Mesodermal cell (in vitro differentiated cells): ENCODE measurements around the gene KLHL24.
"Not testable (repeated sequence)": the region's sequence is repeated elsewhere in the genome, so short reads cannot be mapped to it uniquely, and the experiment has no call there.

Experiments used
- H3K27ac ChIP-seq: 2 replicates; pipeline ENCODE4 v1.7.0; 2013; ENCODE audit warnings: mild to moderate bottlenecking, low read depth, low read length, moderate library complexity; ENCODE audit not compliant: severe bottlenecking
- H3K36me3 ChIP-seq: 2 replicates; pipeline ENCODE4 v1.7.1; 2013; ENCODE audit warnings: mild to moderate bottlenecking, low read length, moderate library complexity; ENCODE audit not compliant: control insufficient read depth, insufficient read depth
- H3K4me1 ChIP-seq: one replicate; pipeline ENCODE4 v1.7.1; 2013; ENCODE audit warnings: mild to moderate bottlenecking, low read length; ENCODE audit not compliant: insufficient read depth, control insufficient read depth, poor library complexity, severe bottlenecking
- H3K4me3 ChIP-seq: 2 replicates; pipeline ENCODE4 v1.7.0; 2013; ENCODE audit warnings: low read length, control low read depth, mild to moderate bottlenecking; ENCODE audit not compliant: insufficient read depth, poor library complexity, severe bottlenecking; ENCODE audit errors: extremely low read depth
- H3K9me3 ChIP-seq: 2 replicates; pipeline ENCODE4 v1.7.1; 2013; ENCODE audit warnings: mild to moderate bottlenecking, low read length, moderate library complexity; ENCODE audit not compliant: control insufficient read depth
- WGBS, 2 experiments: methylation state at CpG; one replicate each; pipeline ENCODE4 v1.1.5; 2013; ENCODE audit warnings: missing lambda C conversion rate in 2 of 2; ENCODE audit not compliant: insufficient coverage in 2 of 2; 5-methylcytosine and 5-hydroxymethylcytosine counted together

The KLHL24 gene

DNA sequence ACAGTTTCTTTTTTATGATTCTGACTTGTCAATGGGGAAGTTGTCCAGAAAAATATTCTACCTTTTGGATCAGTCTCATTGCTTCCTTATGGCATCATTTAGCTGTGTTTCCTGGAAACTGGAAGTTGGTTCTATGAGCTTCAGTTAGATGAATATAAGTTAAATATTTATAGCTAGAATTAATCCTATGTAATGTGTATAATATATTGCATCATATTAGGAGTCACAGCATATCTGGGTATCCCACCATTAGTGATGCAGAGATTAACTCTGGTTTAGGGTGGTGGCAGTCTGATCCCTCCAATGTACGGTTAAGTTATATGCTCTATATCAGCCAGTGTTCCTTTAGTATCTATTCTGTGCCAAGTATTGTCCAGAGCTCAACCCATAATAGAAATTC is 19.3 kb downstream of the KLHL24 start:
- no peaks in the 10 kb centered on the region for H3K4me1 ChIP-seq
- 100% methylated on average over 1 of the region's 1 CpG; no CpG with 5 or more reads in 1 of the 2 experiments for WGBS, 2 experiments
- no peak overlapping the region for H3K27ac ChIP-seq
- H3K9me3 ChIP-seq, result peaks cover 27% of the 10 kb centered on the region
- H3K4me3 ChIP-seq, result no peak overlapping the region
- H3K36me3 ChIP-seq, result peaks cover 71% of the 10 kb centered on the region

DNA sequence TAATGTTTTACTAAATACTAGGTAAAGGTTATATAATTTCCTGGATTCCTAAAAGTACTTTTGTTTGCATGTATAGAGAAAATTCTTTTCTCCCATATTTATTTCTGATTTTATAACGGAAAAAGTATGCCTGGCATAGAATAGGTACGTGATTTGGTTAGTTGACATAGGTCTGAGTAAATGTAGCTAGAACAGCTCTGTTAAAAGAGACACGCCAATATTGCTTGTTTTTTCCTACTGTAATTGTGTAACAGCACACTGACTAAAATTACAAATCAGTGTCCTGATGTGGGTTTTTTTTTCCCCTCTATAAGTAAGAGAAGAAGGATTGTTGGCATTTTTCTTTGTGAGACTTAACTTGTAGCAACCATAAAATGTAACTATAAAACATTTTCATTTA is 26.7 kb downstream of the KLHL24 start:
- Histone ChIP-seq H3K36me3 (peaks cover 54% of the 10 kb centered on the region), H3K4me3 (no peak overlapping the region), H3K9me3 (no peaks in the 10 kb centered on the region), H3K4me1 (no peaks in the 10 kb centered on the region), H3K27ac (no peak overlapping the region)
- 100% methylated on average over 1 of the region's 3 CpGs; no CpG with 5 or more reads in 1 of the 2 experiments for WGBS, 2 experiments

DNA sequence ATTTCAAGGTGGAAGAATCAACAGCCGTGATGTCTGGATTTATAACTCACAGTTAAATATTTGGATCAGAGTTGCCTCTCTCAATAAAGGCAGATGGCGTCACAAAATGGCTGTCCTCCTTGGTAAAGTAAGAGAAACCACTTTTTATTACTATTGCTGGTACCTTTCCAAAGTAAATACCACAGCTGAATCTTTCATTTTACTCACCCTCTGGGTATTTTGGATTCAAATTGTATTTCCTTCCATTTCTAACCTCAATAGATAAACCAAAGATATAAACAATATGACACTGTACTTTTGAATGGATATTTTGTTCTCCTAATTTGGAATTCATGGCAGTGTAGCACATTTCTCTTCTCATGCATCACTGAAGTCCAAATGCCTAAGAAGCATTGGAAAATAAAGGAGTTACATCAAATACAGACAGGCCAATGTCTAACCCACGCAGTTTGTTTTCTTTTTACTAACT is 29.5 kb downstream of the KLHL24 start:
- H3K4me3 ChIP-seq, result no peak overlapping the region
- 92% methylated on average over 2 of the region's 3 CpGs; no CpG with 5 or more reads in 1 of the 2 experiments for WGBS, 2 experiments
- no peaks in the 10 kb centered on the region for H3K4me1 ChIP-seq
- H3K36me3 ChIP-seq, result peaks cover 58% of the 10 kb centered on the region
- H3K9me3 ChIP-seq, result no peaks in the 10 kb centered on the region
- no peak overlapping the region for H3K27ac ChIP-seq

DNA sequence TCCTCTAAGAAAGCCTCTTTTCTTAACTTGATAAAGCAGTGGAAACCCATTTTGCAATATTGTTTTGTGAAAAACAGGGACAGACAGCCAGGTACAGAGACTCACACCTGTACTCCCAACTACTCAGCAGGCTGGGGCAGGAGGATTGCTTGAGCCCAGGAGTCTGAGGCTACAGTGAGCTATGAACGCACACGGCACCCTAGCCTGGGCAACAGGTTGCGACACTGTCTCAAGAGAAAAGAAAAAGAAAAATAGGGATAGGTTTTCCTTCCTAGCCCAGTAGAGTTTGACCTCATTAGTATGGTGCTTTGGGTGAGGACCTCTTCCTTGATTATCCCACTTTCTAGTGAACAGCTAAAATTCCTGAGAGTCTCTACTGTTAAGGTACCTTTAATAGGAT is 44.6 kb downstream of the KLHL24 start:
- 82% methylated on average over 2 of the region's 3 CpGs; no CpG with 5 or more reads in 1 of the 2 experiments for WGBS, 2 experiments
- H3K4me3 ChIP-seq, result no peak overlapping the region
- no peak overlapping the region for H3K27ac ChIP-seq
- H3K4me1 ChIP-seq, result no peaks in the 10 kb centered on the region
- H3K9me3 ChIP-seq, result no peaks in the 10 kb centered on the region
- H3K36me3 ChIP-seq, result peaks cover 24% of the 10 kb centered on the region

DNA sequence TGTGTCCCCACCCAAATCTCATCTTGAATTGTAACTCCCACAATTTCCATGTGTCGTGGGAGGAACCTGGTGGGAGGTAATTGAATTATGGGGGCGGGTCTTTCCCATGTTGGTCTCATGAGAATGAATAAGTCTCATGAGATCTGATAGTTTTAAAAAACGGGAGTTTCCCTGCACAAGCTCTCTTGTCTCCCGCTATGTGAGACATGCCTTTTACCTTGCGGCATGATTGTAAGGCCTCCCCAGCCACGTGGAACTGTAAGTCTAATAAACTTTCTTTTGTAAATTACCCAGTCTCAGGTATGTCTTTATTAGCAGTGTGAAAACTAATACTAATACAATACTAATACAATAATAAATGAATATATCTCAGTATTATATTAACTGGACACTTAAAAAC is 52.3 kb downstream of the KLHL24 start:
- no peaks in the 10 kb centered on the region for H3K9me3 ChIP-seq
- no peaks in the 10 kb centered on the region for H3K4me1 ChIP-seq
- no peaks in the 10 kb centered on the region for H3K36me3 ChIP-seq
- no peak overlapping the region for H3K27ac ChIP-seq
- 85% methylated on average over 3 of the region's 6 CpGs; no CpG with 5 or more reads in 1 of the 2 experiments for WGBS, 2 experiments
- no peak overlapping the region for H3K4me3 ChIP-seq

DNA sequence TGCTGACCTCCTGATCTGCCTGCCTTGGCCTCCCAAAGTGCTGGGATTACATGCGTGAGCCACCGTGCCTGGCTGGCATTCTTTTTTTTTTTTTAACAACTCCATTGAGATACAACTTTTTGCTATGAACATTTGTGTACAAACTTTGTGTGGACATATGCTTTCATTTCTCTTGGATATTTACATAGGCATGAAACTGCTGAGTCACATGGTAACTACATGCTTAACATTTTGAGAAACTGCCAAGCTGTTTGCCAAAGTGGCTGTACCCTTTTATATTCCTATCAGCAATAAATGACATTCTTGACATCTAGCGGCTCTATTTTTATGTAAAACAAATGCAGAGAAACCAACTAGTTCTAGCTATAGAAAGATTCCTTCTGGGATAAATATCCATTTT is 53.5 kb downstream of the KLHL24 start:
- H3K4me3 ChIP-seq, result no peak overlapping the region
- 100% methylated on average over 1 of the region's 3 CpGs for WGBS, 2 experiments
- no peaks in the 10 kb centered on the region for H3K36me3 ChIP-seq
- no peaks in the 10 kb centered on the region for H3K4me1 ChIP-seq
- H3K27ac ChIP-seq, result no peak overlapping the region
- no peaks in the 10 kb centered on the region for H3K9me3 ChIP-seq

DNA sequence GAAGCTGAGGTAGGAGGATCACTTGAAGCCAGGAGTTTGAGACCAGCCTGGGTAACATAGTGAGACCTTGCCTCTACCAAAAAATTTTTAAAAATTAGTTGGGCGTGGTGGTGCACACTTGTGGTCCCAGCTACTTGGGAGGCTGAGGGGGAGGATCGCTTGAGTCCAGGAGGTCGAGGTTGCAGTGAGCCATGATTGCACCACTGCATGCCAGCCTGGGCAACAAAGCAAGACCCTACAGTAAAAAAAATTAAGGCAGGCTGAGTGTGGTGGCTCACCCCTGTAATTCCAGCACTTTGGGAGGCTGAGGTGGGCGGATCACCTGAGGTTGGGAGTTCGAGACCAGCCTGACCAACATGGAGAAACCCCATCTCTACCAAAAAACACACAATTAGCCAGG is 54.2 kb downstream of the KLHL24 start:
- H3K36me3 ChIP-seq, H3K9me3 ChIP-seq, H3K4me3 ChIP-seq, H3K27ac ChIP-seq, H3K4me1 ChIP-seq: not testable (repeated sequence)
- WGBS, 2 experiments, result 67 to 91% methylated on average over 2 to 3 of the region's 5 CpGs

DNA sequence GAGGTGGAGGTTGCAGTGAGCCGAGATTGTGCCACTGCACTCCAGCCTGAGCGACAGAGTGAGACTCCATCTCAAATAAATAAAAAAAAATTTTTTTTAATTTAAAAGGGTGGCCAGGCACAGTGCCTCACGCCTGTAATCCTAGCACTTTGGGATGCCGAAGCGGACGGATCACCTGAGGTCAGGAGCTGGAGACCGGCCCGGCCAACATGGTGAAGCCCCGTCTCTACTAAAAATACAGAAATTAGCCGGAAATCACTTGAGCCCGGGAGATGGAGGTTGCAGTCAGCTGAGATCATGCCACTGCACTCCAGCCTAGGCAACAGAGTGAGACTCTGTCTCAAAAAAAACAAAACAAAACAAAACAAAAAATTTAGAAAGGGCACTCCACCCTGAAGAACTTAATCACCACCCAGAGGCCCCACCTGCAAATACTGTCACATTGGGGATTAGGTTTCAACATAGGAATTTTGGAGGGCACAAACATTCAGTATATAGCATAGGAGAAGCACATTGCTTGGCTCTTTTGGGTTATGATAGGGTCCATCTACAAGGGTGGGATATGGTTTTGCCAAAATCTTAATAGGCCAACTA is 55.1 kb downstream of the KLHL24 start:
- no peaks in the 10 kb centered on the region for H3K4me1 ChIP-seq

DNA sequence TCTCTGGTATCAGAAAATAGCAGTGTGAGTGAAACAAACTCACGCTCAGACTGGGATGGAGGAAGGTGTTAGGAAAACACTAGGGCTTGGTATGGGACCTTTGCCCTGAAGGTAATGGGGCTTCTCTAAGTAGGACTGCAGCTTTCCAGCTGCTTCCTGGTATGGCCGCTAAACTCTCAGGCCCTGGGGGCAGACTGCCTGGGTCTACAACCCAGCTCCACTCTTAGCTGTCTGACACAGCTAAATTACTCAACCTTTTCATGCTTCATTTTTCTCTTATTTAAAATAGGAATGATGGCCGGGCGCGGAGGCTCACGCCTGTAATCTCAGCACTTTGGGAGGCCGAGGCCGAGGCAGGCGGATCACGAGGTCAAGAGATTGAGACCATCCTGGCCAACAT is 57.0 kb downstream of the KLHL24 start:
- Histone ChIP-seq H3K36me3 (no peaks in the 10 kb centered on the region), H3K4me3 (no peak overlapping the region), H3K4me1 (no peaks in the 10 kb centered on the region), H3K27ac (no peak overlapping the region), H3K9me3 (no peaks in the 10 kb centered on the region)
- WGBS, 2 experiments, result 90 to 93% methylated on average over 10 of the region's 10 CpGs

More for the DNA sequence above, 55.1 kb downstream of the KLHL24 start:
- 95 to 98% methylated on average over 5 to 7 of the region's 11 CpGs for WGBS, 2 experiments
- H3K4me3 ChIP-seq, result no peak overlapping the region
- no peaks in the 10 kb centered on the region for H3K36me3 ChIP-seq
- H3K9me3 ChIP-seq, result no peaks in the 10 kb centered on the region
- no peak overlapping the region for H3K27ac ChIP-seq

DNA sequence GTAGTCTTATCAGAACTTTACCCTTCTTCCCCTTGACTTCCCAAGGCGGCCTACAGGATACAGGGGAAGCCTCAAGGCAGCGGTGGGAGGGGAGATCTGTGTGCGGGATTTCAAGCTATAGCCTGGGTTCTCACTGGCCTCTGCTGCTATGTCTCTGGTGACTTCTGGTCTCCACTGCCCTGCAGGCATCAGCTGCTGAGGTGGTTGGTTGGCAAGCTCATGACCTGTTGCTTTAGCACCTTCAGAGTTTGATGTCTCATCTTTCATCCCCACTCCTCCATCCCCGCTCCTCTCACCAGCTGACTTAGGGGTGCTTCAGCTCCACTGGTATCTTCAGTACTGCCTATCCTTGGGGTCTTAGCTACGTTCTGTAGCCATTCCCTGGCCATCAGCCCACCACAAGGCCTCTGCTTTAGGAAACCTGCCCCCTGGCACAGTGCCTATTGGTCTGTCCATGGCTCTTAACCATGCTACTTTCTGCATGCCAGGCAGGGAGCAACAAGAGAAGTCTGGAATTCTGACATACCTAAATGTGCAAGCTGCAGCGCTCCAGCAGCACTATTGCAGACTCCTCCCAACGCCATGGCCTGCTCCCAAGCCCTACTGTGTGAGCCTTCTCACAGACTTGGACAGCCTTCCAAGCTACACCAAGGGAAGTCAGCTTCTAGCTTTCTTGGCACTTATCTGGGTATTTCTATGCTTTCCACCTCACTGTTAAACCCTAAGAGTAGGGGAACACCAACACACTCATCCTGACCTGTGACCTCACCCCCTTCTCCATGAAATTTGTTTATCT is 60.3 kb downstream of the KLHL24 start:
- WGBS, 2 experiments, result 95 to 97% methylated on average over 5 to 6 of the region's 7 CpGs
- Histone ChIP-seq H3K4me3 (no peak overlapping the region), H3K9me3 (no peaks in the 10 kb centered on the region)

DNA sequence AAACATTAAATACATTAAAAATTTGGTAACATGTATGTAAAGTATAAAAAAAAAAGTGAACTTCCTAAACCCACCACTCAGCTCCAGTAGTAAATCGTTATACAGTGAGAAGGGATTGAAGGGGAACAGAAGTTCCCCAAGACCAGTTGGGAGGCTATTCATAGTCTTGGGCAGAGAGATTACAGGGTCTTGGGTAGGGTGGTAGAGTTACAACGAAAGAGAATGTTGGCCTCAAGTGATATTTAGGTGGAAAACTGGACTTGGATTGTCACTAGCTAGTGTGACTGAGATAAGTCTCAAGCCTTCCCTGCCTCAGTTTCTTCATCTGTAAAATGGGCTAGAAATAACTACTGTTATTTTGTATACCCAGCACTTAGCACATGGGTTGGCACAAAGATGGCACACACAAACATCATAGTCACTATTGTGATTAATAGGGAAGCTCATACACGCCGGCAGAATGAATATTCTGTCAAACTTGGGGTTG is 61.7 kb downstream of the KLHL24 start:
- no peaks in the 10 kb centered on the region for H3K9me3 ChIP-seq
- WGBS, 2 experiments, result 30 to 33% methylated on average over 3 of the region's 4 CpGs
- H3K36me3 ChIP-seq, result peaks cover 16% of the 10 kb centered on the region
- peak overlapping the region; percentile 97 for H3K4me3 ChIP-seq
- H3K4me1 ChIP-seq, result peaks cover 11% of the 10 kb centered on the region
- no peak overlapping the region for H3K27ac ChIP-seq

More for the DNA sequence above, 60.3 kb downstream of the KLHL24 start:
- peaks cover 11% of the 10 kb centered on the region for H3K4me1 ChIP-seq
- H3K36me3 ChIP-seq, result peaks cover 3% of the 10 kb centered on the region
- no peak overlapping the region for H3K27ac ChIP-seq
